ENCODE data around the gene ZFP62.
A peak's percentile ranks its signal among the peaks of the same experiment; 100 is the strongest.

Gene ZFP62

DNA sequence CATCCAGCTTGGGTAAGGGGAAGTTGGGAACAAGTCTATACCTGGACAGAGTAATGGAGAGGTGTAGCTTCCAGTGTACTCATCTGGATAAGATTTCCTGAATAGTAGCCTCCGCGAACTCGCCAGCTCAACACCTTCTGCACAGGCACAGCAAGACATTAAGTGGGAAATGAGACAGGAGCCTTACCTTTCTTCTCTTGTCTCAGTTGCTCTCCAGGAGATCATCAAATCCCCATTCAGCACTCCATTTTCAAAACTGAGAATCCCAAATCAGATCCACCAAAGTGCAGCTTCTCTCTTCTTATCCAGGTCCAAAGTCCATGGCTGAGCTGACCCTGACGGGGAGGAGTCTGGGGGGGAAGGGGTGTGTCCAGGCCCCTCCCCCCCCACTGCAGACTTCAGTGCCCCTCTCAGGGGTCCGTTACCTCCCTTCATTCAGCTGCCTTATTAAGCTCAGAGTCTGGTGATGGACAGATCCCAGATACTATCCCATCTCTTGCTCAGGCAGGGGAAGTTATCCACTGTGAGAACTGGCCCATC is 52.5 kb downstream of the ZFP62 start:
- DNase-seq, result no peak

GRCh38 chr5:180807654-180808414 is 53.2 kb downstream of the ZFP62 start:
- DNase-seq, result no peak

GRCh38 chr5:180807046-180807445 is 54.0 kb downstream of the ZFP62 start:
- no peak for DNase-seq

- DNase-seq, result no peak
These were observed 54.6 kb downstream of the ZFP62 start for GRCh38 chr5:180806351-180807011.

DNA sequence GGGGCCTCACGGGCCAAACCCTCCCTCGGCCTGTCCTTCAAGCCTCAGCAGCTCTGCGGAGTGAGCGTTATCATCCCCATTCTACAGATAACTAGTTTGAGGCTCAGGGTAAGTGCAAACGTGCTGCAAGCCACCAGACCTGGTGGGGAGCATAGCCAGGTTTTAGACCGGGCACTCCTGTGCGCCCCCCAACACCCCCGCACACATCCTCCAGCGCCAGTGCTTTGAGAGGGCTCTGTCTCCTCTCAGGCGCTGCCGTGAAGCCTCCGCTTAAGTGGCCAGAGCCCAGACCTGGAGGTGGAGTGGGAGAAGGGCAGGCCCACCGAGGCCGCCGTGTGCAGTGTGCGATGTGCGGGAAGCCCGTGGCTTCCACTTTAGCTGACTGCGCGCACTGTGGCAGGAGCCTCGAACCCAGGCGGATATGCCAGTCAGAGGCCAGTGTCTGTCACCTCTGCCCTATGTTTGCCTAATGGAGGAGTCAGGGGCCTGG is 56.9 kb downstream of the ZFP62 start:
- DNase-seq, result no peak

GRCh38 chr5:180803181-180804128 is 57.6 kb downstream of the ZFP62 start:
- DNase-seq, result peak; percentile 87

GRCh38 chr5:180802325-180803180 is 58.5 kb downstream of the ZFP62 start, which contains the start of gene MGAT1:
Gene MGAT1, minus strand, starts transcription at chr5:180802806. Its CDS starts 9,835 bp downstream, at chr5:180792971.
- DNase-seq, result peak; percentile 64

DNA sequence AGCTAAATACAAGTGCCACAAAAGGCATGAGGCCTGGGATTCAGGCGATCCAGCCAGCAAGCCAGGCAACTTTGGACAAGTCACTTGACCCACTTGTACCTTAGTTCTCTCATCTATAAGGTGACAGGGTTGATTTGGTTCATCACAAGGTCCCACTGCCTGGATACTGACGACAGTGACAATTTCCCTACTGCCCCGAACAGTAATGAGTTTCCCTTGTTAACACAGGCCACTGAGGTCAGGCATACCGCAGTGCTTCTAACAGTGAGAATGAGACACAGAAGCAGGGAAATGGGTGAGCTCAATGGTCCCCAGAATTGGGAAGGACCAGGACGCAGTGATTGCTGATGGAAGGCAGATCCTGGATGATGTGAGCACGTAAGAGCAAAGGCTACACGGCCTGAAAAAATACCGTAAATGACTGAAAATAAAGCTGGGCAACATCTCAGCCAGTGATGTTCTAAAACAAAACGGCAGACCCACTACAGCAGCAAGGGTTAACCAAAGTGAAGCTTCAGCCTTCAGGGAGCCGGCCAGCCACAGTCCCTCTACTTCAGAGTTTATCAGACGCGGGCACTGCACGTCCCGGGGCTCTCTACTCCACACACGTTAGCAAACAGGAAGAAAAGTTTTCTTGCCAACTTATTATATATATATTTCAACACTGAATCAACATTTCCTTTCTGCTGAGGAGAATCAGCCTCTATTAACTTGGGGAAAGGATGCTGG is 59.3 kb downstream of the ZFP62 start:
- no peak for DNase-seq

DNA sequence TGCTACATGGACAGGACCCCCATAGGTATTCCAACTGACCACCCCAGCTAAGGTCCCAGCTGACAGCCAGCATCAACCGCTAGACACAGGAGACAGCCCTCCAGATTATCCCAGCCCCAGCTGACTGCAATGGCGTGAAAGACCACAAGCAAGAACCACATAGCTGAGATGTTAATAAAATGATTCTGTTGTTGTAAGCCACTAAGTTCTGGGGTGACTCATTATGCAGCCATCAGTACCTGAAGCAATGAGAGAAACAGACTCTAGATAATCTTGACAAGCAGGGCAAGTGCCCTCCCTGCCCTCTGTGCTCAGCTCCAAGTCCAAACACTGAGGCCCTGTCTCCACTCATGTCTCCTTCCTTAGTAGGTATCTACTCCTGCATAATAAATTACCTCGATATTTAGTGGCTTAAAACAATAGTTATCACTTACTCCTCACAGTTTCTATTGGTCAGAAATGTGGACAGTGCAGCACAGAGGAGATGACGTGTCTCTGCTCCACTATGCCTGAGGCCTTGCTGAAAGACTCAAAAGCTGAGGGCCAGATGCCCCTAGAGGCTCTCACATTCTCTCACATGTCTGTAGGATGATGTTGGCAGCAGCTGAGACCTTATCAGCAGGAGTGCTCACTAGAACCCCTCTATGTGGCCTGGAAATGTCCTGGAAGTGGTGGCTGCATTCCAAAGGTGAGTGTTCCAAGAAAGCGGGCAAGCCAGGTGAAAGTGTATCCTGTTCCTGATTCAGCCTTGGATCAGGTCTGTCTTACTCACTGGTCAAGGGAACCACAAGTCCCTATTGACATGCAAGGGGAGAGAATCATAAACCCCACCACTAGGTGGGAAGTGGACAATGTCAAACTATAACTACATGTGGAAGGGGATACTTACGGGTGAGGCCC is 60.9 kb downstream of the ZFP62 start:
- DNase-seq, result no peak

DNA sequence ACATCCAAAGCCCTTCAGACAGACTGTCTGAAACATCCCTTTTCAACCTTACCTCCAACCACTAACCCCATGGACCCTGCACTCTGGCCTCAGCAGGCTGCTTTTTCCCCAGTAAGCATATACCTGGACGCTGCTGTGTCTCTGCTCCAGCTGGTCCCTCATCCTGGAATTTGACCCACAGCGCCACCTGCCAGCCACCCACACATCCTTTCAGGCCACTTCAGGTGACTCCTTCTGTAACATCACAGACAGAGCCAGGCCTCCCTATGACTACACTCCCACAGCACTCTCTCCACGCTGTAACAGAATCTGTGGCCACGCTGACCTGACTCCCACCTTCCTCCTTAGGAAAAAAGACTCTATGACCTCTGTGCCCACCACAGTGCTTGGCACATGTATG is 61.9 kb downstream of the ZFP62 start:
- no peak for DNase-seq

- DNase-seq, result no peak
These were observed 62.9 kb downstream of the ZFP62 start for GRCh38 chr5:180798193-180798592.

All from central memory CD4-positive, alpha-beta T cell (primary cell).